ENCODE measurements around the gene PCIF1.
"Not testable (repeated sequence)": the region's sequence is repeated elsewhere in the genome, so short reads cannot be mapped to it uniquely, and the experiment has no call there.

DNA sequence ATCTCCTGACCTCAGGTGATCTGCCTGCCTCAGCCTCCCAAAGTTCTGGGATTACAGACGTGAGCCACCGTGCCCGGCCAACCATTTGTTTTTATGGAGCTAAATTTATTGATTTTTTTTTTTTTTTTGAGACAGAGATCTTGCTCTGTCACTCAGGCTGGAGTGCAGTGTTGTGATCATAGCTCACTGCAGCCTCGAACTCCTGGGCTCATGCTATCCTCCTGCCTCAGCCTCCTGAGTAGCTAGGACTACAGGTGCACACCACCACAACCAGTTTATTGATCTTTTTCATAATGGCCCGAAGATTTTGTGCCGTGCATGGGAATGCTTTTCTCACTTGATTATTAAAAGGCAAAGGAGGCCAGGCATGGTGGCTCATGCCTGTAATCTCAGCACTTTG lies 54.3 kb downstream of the PCIF1 start:
- TF ChIP-seq, protein P1, sequence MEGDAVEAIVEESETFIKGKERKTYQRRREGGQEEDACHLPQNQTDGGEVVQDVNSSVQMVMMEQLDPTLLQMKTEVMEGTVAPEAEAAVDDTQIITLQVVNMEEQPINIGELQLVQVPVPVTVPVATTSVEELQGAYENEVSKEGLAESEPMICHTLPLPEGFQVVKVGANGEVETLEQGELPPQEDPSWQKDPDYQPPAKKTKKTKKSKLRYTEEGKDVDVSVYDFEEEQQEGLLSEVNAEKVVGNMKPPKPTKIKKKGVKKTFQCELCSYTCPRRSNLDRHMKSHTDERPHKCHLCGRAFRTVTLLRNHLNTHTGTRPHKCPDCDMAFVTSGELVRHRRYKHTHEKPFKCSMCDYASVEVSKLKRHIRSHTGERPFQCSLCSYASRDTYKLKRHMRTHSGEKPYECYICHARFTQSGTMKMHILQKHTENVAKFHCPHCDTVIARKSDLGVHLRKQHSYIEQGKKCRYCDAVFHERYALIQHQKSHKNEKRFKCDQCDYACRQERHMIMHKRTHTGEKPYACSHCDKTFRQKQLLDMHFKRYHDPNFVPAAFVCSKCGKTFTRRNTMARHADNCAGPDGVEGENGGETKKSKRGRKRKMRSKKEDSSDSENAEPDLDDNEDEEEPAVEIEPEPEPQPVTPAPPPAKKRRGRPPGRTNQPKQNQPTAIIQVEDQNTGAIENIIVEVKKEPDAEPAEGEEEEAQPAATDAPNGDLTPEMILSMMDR (IDR thresholded peaks at IDR 0.05 in 2 of 3, conservative IDR thresholded peaks at IDR 0.05 in 1 of 3; ENCODE audit: insufficient read depth in 2 of 3, low read depth in 1 of 3, low read length in 3 of 3): not testable (repeated sequence)
- not testable (repeated sequence) for TF ChIP-seq PHB2 (IDR thresholded peaks at IDR 0.05; ENCODE audit: low read depth)

Data from K562 (cell line).